Trophoblast cell (in vitro differentiated cells and primary cell): Measurements from ENCODE around the gene NRSN1.
"Not testable (repeated sequence)": the region's sequence is repeated elsewhere in the genome, so short reads cannot be mapped to it uniquely, and the experiment has no call there.

Experiments used
- DNase-seq, 2 donors: peaks; one replicate each; pipeline ENCODE4 v3.0.0-alpha.2; 2016
- H2AFZ ChIP-seq: 2 replicates; pipeline ENCODE4 v1.6.1; 2013; ENCODE audit warnings: low read length, moderate library complexity, mild to moderate bottlenecking; ENCODE audit not compliant: insufficient read depth, poor library complexity
- H2AK5ac ChIP-seq: 2 replicates; pipeline ENCODE4 v1.6.1; 2013; ENCODE audit warnings: mild to moderate bottlenecking, low read length
- H2BK120ac ChIP-seq: 2 replicates; pipeline ENCODE4 v1.6.1; 2013; ENCODE audit warnings: low read length, mild to moderate bottlenecking, moderate library complexity; ENCODE audit not compliant: insufficient read depth, poor library complexity
- H2BK12ac ChIP-seq: 2 replicates; pipeline ENCODE4 v1.6.1; 2013; ENCODE audit warnings: mild to moderate bottlenecking, low read length, moderate library complexity
- H2BK5ac ChIP-seq: 2 replicates; pipeline ENCODE4 v1.6.1; 2013; ENCODE audit warnings: low read length, low read depth, moderate library complexity, mild to moderate bottlenecking; ENCODE audit not compliant: poor library complexity
- H3K14ac ChIP-seq: 2 replicates; pipeline ENCODE4 v1.6.1; 2013; ENCODE audit warnings: mild to moderate bottlenecking, low read length
- H3K18ac ChIP-seq: 2 replicates; pipeline ENCODE4 v1.6.1; 2013; ENCODE audit warnings: mild to moderate bottlenecking, low read length
- H3K23ac ChIP-seq: 2 replicates; pipeline ENCODE4 v1.6.1; 2013; ENCODE audit warnings: low read length
- H3K27ac ChIP-seq: 2 replicates; pipeline ENCODE4 v1.5.1; 2013; ENCODE audit warnings: low read depth, mild to moderate bottlenecking, inconsistent platforms, low read length, moderate library complexity
- H3K27me3 ChIP-seq: 2 replicates; pipeline ENCODE4 v1.6.1; 2013; ENCODE audit warnings: inconsistent platforms, mild to moderate bottlenecking, low read length, moderate library complexity; ENCODE audit not compliant: insufficient read depth
- H3K36me3 ChIP-seq, 2 experiments: 1 replicate in 1 of 2; 2 replicates in 1 of 2; pipeline ENCODE4 v1.6.1; 2013; ENCODE audit warnings: low read length in 2 of 2, mild to moderate bottlenecking in 2 of 2, moderate library complexity in 1 of 2; ENCODE audit not compliant: insufficient read depth in 2 of 2, control insufficient read depth in 1 of 2
- H3K4ac ChIP-seq: 2 replicates; pipeline ENCODE4 v1.6.1; 2013; ENCODE audit warnings: low read depth, mild to moderate bottlenecking, low read length, moderate library complexity
- H3K4me1 ChIP-seq, 2 experiments: 1 replicate in 1 of 2; 2 replicates in 1 of 2; pipeline ENCODE4 v1.6.1; 2013; ENCODE audit warnings: low read length in 2 of 2, mild to moderate bottlenecking in 2 of 2, moderate library complexity in 1 of 2; ENCODE audit not compliant: insufficient read depth in 2 of 2, control insufficient read depth in 1 of 2
- H3K4me2 ChIP-seq: 2 replicates; pipeline ENCODE4 v1.6.1; 2013; ENCODE audit warnings: inconsistent platforms, mild to moderate bottlenecking, low read length, moderate library complexity
- H3K4me3 ChIP-seq: 2 replicates; pipeline ENCODE4 v1.5.1; 2013; ENCODE audit warnings: mild to moderate bottlenecking, low read depth, low read length, inconsistent platforms
- H3K79me1 ChIP-seq: one replicate; pipeline ENCODE4 v1.6.1; 2013; ENCODE audit warnings: low read length
- H3K79me2 ChIP-seq: 2 replicates; pipeline ENCODE4 v1.6.1; 2013; ENCODE audit warnings: low read length, mild to moderate bottlenecking; ENCODE audit not compliant: control insufficient read depth, insufficient read depth, poor library complexity
- H3K9ac ChIP-seq: 2 replicates; pipeline ENCODE4 v1.6.1; 2013; ENCODE audit warnings: mild to moderate bottlenecking, low read length
- H3K9me3 ChIP-seq: 2 replicates; pipeline ENCODE4 v1.6.1; 2013; ENCODE audit warnings: low read depth, mild to moderate bottlenecking, control low read depth, inconsistent platforms, low read length; ENCODE audit not compliant: insufficient read depth
- H4K12ac ChIP-seq: 2 replicates; pipeline ENCODE4 v1.6.1; 2013; ENCODE audit warnings: low read depth, mild to moderate bottlenecking, low read length, moderate library complexity
- H4K8ac ChIP-seq: 2 replicates; pipeline ENCODE4 v1.6.1; 2013; ENCODE audit warnings: low read depth, mild to moderate bottlenecking, low read length, moderate library complexity
- H4K91ac ChIP-seq: one replicate; pipeline ENCODE4 v1.6.1; 2013; ENCODE audit warnings: low read depth, mild to moderate bottlenecking, low read length, moderate library complexity
- WGBS: extraction: QIAGEN DNeasy Blood & Tissue Kit; methylation state at CpG from one replicate; pipeline ENCODE4 v1.1.7; 2013; ENCODE audit warnings: missing lambda C conversion rate; ENCODE audit not compliant: insufficient read length, insufficient coverage; ENCODE audit errors: extremely low coverage; 5-methylcytosine and 5-hydroxymethylcytosine counted together

Gene NRSN1

DNA sequence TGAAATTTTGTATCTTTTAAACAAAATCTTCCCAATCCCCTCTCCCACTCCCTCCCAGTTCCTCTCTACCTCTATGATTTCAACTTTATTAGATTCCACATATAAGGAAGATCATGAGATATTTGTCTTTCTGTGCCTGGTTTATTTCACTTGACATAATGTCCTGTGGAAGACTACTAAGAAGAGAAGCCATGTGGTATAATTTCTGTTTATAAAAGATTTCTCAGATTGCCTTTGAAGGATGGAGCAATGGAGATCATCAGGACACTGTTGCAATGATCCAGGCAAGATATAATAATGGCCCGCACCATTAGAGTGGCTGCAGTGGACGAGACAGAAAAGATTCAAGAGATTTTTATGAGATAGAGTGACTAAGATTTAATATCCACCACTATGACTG, 13.1 kb downstream of the NRSN1 start:
- Histone ChIP-seq H2AFZ (no peak overlapping the region), H3K9me3 (no peaks in the 10 kb centered on the region), H3K4me1 (no peaks in the 10 kb centered on the region), H3K14ac (no peak overlapping the region), H4K91ac (no peak overlapping the region), H2BK5ac (no peak overlapping the region), H3K36me3 (no peaks in the 10 kb centered on the region), H3K4me2 (no peak overlapping the region), H2BK120ac (no peak overlapping the region), H3K18ac (no peak overlapping the region), H4K12ac (no peak overlapping the region), H4K8ac (no peak overlapping the region), H3K9ac (no peak overlapping the region), H2BK12ac (no peak overlapping the region), H3K23ac (no peak overlapping the region), H3K79me1 (no peaks in the 10 kb centered on the region), H3K4me3 (no peak overlapping the region), H3K27me3 (no peaks in the 10 kb centered on the region), H3K4ac (no peak overlapping the region), H3K79me2 (no peaks in the 10 kb centered on the region), H2AK5ac (no peak overlapping the region), H3K27ac (no peak overlapping the region)
- no CpG with 5 or more reads among the region's 2 CpGs for WGBS
- DNase-seq: no peak

DNA sequence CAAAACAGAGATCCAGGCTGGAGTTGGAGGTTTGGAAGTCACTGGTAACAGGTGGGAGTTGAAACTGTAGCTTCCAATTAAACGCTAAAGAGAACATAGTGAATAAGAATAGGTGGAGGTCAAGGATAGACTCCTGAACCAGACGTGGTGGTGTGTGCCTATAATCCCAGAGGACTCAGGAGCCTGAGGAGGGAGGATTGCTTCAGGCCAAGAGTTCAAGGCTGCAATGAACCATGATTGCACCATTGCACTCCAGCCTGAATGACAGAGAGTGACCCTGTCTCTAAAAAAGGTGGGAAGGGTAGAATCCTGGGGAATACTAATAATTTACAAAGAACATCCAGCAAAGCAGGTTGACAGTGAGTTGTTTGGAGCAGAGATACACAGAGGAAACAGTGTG, 13.6 kb downstream of the NRSN1 start:
- Histone ChIP-seq H3K27ac (no peak overlapping the region), H3K4me3 (no peak overlapping the region), H3K79me2 (no peaks in the 10 kb centered on the region), H3K9ac (no peak overlapping the region), H4K8ac (no peak overlapping the region), H3K23ac (no peak overlapping the region), H3K79me1 (no peaks in the 10 kb centered on the region), H2BK120ac (no peak overlapping the region), H4K91ac (no peak overlapping the region), H2BK12ac (no peak overlapping the region), H3K4me2 (no peak overlapping the region), H3K27me3 (no peaks in the 10 kb centered on the region), H3K4me1 (no peaks in the 10 kb centered on the region), H3K9me3 (no peaks in the 10 kb centered on the region), H2AK5ac (no peak overlapping the region), H3K36me3 (no peaks in the 10 kb centered on the region), H2BK5ac (no peak overlapping the region), H2AFZ (no peak overlapping the region), H3K4ac (no peak overlapping the region), H3K18ac (no peak overlapping the region), H4K12ac (no peak overlapping the region), H3K14ac (no peak overlapping the region)
- no CpG with 5 or more reads among the region's 2 CpGs for WGBS
- no peak for DNase-seq

DNA sequence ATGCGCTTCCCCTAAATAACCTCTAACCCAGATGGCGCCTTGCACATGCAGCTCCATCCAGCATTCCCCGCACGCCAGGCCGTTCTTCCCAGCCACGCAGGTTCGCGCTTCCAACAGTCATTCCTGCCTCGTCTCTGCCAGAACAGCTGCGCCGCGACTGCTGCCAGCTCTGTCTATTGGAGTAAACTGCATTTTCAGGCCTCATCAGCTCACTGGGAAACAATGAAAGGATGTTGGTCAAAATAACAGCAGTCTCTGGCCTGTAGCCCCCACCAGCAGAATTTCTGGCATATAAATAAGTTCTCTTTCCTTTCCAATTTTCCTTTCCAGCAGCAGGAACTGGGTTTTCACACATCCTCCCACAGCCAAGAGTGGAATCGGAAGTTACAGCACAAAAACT, 14.6 kb downstream of the NRSN1 start:
- Histone ChIP-seq H2BK5ac (no peak overlapping the region), H3K79me1 (no peaks in the 10 kb centered on the region), H4K12ac (no peak overlapping the region), H2AK5ac (no peak overlapping the region), H2BK120ac (no peak overlapping the region), H4K91ac (no peak overlapping the region), H3K27ac (no peak overlapping the region), H3K4ac (no peak overlapping the region), H3K23ac (no peak overlapping the region), H3K27me3 (no peaks in the 10 kb centered on the region), H3K9me3 (no peaks in the 10 kb centered on the region), H2BK12ac (no peak overlapping the region), H3K36me3 (no peaks in the 10 kb centered on the region), H3K4me3 (no peak overlapping the region), H2AFZ (no peak overlapping the region), H4K8ac (no peak overlapping the region), H3K14ac (no peak overlapping the region), H3K4me1 (peaks cover 0 to 3% of the 10 kb centered on the region in 2 experiments), H3K4me2 (no peak overlapping the region), H3K18ac (no peak overlapping the region), H3K79me2 (no peaks in the 10 kb centered on the region), H3K9ac (no peak overlapping the region)
- DNase-seq: no peak
- WGBS: no CpG with 5 or more reads among the region's 13 CpGs

GRCh38 chr6:24142733-24143132, 16.7 kb downstream of the NRSN1 start:
- H3K4me2 ChIP-seq, H4K12ac ChIP-seq, H3K18ac ChIP-seq, H2AFZ ChIP-seq, H3K27ac ChIP-seq, H2AK5ac ChIP-seq, H3K4me3 ChIP-seq, H3K9me3 ChIP-seq, H3K4me1 ChIP-seq, H2BK5ac ChIP-seq, H3K36me3 ChIP-seq, H3K23ac ChIP-seq, DNase-seq, H3K4ac ChIP-seq, H4K8ac ChIP-seq, H3K79me2 ChIP-seq, H4K91ac ChIP-seq, H3K79me1 ChIP-seq, H2BK120ac ChIP-seq, H3K14ac ChIP-seq, H3K27me3 ChIP-seq, H2BK12ac ChIP-seq, H3K9ac ChIP-seq: not testable (repeated sequence)
- no CpG with 5 or more reads among the region's 8 CpGs for WGBS
